GM13976 (cell line): ENCODE data around the gene RELN.

Experiments
- DNase-seq: peaks from one replicate; pipeline ENCODE4 v3.0.0; 2012; ENCODE audit warnings: low spot score
- in situ Hi-C: fragments of 300-500 bp; cut with MboI; formaldehyde crosslinking; loops from one replicate; pipeline ENCODE4 v1.12.0; 2022; ENCODE audit warnings: low sequenced_read_pairs, mixed read lengths, inconsistent platforms; ENCODE audit not compliant: unreplicated experiment
- TF ChIP-seq, protein P1 (sequence below): IDR thresholded peaks from 2 replicates; pipeline ENCODE4 v1.5.1; 2012; ENCODE audit warnings: borderline replicate concordance, mild to moderate bottlenecking; ENCODE audit not compliant: insufficient read depth; ENCODE audit errors: extremely low read depth, missing control alignments, control extremely low read depth

RELN gene

DNA sequence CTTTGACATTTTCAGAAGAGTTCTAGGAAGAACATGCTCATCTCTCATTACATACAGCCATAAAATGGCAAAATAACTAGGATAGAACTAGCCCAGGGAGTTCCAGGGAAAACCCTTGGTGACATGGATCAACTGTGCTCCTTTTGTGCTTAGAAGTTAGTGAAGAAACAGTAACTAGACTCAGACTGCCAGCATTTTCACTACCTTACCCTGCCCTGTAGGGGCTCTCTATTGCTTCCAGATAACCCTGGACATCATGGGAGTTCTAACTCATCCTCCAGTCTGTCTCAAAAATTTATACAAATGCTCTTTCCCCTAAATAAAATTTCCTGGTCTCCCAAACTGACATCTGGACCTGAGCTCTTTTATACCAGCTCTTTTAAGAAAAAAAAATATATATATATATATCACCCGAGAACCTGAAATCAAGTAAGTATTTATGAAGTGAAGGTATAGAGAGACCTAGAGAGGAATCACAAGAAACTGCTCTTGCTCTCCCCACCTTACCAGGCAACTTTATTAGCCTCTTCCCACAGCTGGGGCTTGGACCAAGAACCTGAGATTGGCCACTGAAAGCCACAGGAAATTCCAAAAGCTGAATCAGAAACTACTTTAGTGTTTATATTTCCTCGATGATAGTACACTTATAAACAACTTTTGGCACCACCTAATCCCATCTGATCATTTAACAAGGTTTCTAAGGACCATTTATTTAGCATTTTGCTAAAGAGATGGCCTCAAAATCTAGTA is 101.4 kb downstream of the RELN start:
- in situ Hi-C loops: no loop called here
- TF ChIP-seq, protein P1, sequence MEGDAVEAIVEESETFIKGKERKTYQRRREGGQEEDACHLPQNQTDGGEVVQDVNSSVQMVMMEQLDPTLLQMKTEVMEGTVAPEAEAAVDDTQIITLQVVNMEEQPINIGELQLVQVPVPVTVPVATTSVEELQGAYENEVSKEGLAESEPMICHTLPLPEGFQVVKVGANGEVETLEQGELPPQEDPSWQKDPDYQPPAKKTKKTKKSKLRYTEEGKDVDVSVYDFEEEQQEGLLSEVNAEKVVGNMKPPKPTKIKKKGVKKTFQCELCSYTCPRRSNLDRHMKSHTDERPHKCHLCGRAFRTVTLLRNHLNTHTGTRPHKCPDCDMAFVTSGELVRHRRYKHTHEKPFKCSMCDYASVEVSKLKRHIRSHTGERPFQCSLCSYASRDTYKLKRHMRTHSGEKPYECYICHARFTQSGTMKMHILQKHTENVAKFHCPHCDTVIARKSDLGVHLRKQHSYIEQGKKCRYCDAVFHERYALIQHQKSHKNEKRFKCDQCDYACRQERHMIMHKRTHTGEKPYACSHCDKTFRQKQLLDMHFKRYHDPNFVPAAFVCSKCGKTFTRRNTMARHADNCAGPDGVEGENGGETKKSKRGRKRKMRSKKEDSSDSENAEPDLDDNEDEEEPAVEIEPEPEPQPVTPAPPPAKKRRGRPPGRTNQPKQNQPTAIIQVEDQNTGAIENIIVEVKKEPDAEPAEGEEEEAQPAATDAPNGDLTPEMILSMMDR: no peak
- DNase-seq: no peak

DNA sequence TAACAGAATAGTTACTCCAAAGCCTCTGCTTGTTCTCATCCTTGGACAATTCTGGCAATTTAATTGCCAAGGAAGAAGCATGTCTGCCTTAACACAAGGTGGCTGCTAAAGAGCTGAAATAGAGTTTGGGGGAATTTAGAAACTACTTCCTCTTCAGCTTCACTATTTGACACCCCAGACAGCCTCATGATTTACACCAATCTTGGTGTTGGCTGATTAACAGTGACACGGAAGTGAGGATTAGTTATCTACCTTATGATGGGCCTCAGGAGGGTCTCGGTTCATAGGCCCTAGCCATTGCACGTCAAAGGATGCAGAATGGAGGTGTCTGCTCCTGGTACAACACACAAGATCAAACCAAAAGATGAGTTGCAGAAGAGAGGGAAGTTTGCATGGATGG is 102.4 kb downstream of the RELN start:
- in situ Hi-C loops: no loop called here
- DNase-seq: no peak
- TF ChIP-seq, protein P1: no peak

DNA sequence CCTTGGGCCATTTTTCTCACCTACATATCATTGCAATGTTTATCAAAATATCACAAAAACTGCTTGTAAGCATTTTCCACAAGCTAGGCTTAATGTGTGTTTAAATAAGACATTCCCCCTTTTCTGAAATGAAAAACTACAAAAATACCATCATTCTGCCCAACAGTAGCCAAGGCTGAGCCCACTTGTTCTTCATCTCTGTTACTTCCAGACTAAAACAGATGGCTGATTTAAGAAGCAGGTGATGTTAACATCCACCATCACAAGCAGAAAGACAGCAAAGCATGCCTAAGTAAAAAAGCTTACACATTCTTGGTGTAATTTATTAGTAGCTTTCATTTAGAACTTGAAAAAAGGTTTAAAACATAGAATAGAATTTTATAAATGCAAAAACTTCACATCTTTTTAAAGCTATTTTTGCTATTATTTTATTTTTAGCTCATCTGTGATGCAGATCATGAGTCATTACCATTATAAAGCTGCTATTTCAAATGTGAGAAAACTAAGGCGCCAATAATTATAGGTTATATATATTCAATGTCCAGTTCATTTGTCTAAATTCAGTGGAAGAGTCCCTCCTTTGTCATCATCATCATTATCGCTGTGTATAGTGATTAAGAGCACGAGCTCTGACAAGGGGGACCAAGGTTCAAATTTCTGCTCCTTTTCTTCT is 109.4 kb downstream of the RELN start:
- in situ Hi-C loops: no loop called here
- no peak for DNase-seq
- TF ChIP-seq, protein P1: no peak

DNA sequence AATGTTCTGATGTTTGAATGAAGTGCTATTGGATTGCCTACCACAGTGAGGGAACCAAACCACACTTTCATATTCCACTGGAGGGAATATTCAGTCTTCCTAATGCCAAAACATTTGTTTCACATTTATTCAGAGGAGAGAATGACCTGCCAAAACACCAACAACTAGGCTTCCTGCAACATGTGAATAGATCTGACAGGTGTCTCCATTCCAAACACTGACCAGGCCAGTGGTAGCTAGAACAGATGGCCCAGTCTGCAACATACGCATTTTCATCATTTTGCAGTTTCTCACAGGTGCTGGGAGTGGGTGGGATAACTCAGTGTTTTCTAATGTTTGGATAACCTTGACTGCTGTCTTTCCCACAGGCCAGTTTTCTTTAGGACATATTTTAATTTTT is 110.0 kb downstream of the RELN start:
- TF ChIP-seq, protein P1: no peak
- in situ Hi-C loops: no loop called here
- no peak for DNase-seq

DNA sequence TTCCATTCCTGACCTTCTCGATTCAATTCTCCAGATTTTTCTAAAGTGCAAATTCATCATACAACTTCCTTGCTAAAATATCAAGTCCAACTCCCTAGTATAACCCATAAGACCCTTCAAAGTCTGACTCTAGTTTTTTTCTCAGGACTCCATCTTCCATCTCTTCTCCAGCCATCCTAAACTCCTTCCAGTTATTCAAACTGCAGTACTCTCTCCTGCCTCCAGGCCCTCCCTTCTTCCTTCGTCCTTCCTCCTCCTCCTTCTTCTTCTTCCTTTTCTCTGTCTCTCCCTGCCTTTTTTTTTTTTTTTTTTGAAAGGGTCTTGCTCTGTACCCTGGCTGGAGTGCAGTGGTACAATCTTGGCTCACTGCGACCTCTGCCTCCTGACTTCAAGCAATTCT is 111.9 kb downstream of the RELN start:
- in situ Hi-C loops: no loop called here
- DNase-seq: no peak

DNA sequence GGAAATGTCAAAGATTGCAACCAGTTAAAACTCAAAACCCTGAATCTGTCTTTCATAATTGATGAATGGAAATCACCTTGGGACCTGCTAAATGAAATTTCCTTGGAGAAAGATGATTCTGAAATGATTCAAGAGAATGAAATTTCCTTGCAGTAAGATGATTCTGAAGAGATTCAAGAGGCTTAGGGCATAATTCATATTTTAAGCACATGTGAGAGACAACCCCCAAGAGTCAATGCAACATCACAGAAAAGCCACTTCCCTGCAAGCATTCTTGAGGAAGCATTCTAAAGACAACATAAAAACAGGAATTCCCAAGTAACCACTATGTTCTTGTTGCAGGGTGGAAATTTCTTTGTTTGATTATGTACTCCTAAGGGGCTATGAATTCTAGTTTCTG is 113.7 kb downstream of the RELN start:
- DNase-seq: no peak
- in situ Hi-C loops: no loop called here
- TF ChIP-seq, protein P1: no peak

More for the DNA sequence above, 111.9 kb downstream of the RELN start:
- TF ChIP-seq, protein P1: no peak

DNA sequence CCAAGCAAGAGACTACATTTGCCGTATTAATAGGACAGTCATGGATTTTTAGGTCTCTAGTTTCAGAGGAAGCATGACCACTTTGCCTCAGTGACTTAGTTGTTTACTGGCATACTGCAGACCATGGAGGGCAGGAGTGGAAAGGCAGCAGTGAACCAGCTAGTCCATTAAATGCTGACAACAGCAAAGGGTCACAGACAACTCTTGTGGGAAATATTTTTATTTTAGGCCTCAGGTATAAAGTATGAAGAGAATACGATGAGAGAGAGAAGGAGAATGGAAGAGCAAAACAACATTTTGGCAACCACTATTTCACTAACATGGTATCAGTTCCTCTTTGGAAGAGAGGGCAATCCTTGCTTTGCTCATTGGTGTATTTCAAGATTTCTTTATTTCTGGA is 118.0 kb downstream of the RELN start:
- in situ Hi-C loops: no loop called here
- TF ChIP-seq, protein P1: no peak
- DNase-seq: no peak
